Measurements from ENCODE around the gene ZNF771. TPM values are rescaled to one million over a fixed set of nuclear protein-coding genes. Genes with fewer than 3 reads are reported as not detected.

ZNF771 gene
- total and polyA plus RNA-seq, 9 of the 15 experiments (the other 6 are each of a cell fraction or from before 2014, with no cell fraction given), result 1.5 to 12.6 (median 4.4) TPM

GRCh38 chr16:30457256-30457655 is 49.9 kb downstream of the ZNF771 start (continued):
- TF ChIP-seq CCNT2 (IDR thresholded peaks at IDR 0.05; ENCODE audit: borderline replicate concordance, extremely low read depth, insufficient read length, low read depth, low read length), result no peak
- no peak for TF ChIP-seq TBL1XR1 (IDR thresholded peaks at IDR 0.05; ENCODE audit: low read length in 2 of 2)
- TF ChIP-seq ZBTB2 (IDR thresholded peaks at IDR 0.05), result no peak
- no peak for TF ChIP-seq RAD51 (IDR thresholded peaks at IDR 0.05; ENCODE audit: borderline replicate concordance, low read depth)
- TF ChIP-seq MLX (CRISPR knock-in tag; conservative IDR thresholded peaks at IDR 0.05), result no peak
- no peak for TF ChIP-seq L3MBTL2 (IDR thresholded peaks at IDR 0.05)
- TF ChIP-seq ZNF764 (CRISPR knock-in tag; IDR thresholded peaks at IDR 0.05; ENCODE audit: low read depth), result no peak
- no peak for TF ChIP-seq POLR2AphosphoS5 (IDR thresholded peaks at IDR 0.05; ENCODE audit: control insufficient read depth, insufficient read depth, low read depth, low read length)

All from K562 (cell line).